ENCODE data around the gene RPP38.

RPP38 gene

GRCh38 chr10:15113766-15114165, 16.6 kb downstream of the RPP38 start:
- no peak for DNase-seq

DNA sequence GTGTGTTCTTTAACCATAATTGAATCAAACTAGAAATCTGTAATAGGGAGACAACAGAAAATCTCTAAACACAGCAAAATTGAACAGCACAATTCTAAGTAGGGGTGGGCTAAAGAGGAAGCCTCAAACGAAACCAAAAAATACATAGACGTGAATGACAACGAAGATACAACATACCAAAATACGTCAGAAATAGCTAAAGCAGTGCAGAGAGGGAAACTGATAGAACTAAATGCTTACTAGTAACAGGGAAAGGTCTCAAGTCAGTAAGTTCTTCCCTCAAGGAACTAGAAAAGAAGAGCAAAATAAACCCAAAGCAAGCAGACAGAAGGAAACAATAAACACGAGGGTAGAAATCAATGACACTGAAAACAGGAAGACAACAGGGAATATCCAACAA, 19.1 kb downstream of the RPP38 start:
- no peak for DNase-seq

DNA sequence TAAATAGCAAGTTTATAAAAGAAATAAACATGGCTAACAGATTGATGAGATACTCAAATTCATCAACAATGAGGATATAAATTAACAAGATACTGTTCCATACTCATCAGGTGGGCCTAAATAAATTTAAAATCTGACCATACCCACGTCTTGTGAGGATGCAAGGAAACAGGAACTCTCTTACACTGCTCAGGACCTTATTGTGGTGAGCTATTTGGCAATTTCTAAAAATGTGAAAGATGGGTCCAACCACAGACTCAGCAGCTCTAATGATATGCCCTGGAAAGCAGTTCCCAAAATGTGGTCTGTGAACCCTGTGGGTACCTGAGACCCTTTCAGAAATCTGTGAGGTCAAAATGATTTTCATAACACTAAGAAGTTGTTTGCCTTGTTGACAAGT, 21.5 kb downstream of the RPP38 start:
- DNase-seq = no peak

DNA sequence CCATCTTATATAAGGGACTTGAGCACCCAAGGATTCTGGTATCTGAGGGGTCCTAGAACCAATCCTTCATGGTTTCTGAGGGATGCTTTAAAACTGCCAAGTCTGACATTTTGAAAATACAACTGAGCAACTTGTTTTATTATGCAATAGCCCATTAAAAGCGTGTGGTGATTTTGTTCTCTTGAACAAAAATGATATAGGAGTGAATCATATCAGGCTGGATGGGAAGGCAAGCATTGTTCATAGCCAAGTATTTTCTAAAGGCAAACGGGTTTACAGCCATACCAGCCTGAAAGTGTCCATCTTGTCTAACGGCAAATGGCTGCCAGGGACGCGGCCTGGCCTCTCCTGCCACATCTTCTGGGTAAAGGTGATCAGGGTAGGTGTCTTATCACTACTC, 23.4 kb downstream of the RPP38 start:
- no peak for DNase-seq

- DNase-seq = no peak
Measured at GRCh38 chr10:15121707-15122106, 24.6 kb downstream of the RPP38 start.

GRCh38 chr10:15122477-15123030, 25.4 kb downstream of the RPP38 start:
- no peak for DNase-seq

GRCh38 chr10:15123749-15124184, 26.6 kb downstream of the RPP38 start:
- DNase-seq = no peak

GRCh38 chr10:15124190-15124589, 27.0 kb downstream of the RPP38 start:
- no peak for DNase-seq

DNA sequence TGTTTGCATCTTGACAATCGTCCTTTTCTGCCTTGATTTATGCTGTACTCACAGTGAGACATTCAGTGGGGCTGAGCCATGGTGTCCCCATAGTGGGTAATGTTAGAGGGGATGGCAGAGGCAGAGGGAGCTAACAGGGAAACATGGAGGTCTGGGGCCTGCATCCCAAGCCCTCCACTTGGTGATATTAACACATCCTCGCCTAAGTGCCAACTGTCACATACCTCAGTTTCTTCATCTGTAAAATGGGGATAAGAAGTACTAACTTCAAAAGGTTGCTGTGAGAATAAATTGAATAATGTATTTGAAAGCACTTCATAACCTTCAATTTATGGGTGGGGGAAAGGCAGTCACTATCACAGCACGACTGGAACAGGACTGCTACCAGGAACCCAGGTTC, 27.8 kb downstream of the RPP38 start:
- DNase-seq = no peak

DNA sequence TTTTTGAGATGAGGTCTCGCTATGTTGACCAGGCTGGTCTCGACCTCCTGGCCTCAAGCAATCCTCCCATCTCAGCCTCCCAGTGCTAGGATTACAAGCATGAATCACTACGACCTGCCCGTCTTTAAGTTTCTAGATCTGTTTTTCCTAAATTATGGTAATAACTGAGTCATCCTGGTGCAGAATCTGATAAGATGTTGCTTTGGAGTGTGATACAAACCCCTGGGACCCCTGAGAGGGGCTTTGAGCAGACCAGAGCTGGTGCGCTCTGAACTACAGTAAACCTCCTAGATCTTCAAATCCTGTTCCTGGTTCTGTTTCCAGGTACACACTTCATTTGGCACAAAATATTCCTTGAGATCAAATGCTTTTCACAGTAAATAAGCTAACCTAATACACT, 34.2 kb downstream of the RPP38 start:
- no peak for DNase-seq

DNA sequence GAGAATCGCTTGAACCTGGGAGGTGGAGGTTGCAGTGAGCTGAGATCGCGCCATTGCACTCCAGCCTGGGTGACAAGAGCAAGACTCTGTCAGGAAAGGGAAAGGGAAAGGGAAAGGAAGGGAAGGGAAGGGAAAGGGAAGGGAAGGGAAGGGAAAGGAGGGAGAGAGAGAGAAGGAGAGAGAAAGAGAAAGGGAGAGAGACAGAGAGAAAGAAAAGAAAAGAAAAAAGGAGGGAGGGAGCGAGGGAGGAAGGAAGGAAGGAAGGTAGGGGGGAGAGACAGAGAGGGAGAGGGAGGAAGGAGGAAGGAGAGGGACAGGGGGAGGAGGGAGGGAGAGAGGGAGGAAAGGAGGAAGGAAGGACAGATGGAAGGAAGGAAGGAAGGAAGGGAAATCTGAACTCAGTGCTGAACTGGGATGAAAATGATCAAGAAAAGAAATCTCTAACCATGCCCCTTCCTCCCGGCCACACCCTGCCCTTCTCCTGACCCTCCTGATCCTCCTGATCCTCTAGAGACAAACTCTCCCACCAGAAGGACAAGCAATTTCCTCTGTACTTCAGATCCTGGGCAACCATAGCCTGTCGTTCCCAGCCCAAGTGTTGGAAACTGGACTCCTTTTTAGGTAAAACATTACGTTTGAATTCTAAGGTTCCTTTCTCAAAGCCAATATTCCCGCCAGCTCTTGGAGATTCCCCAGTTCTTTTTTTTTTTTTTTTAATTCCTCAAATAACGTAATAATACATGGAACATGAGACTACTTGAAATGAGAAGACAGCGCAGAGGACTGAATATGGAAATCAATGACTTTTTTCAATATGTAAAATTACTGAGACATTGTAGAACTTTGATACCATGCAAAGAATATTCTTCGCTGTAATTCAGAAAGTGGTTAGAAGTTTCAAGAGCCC, 39.2 kb downstream of the RPP38 start:
- no peak for DNase-seq

DNA sequence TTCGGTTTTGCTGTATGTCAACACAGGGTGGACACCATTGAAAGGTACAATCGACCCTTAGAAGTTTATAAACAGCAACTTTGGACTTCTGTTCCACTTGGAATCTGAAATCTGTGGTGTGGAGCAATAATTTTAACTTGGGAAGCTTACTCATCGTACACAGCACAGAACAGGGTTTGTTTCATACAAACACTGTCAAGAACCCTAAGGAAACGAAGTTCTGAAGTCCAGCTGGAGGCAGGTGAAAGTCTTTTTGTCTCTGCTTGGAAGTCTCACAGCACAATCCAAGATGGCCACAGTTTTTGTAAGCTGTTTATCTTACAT, 39.8 kb downstream of the RPP38 start:
- DNase-seq = no peak

DNA sequence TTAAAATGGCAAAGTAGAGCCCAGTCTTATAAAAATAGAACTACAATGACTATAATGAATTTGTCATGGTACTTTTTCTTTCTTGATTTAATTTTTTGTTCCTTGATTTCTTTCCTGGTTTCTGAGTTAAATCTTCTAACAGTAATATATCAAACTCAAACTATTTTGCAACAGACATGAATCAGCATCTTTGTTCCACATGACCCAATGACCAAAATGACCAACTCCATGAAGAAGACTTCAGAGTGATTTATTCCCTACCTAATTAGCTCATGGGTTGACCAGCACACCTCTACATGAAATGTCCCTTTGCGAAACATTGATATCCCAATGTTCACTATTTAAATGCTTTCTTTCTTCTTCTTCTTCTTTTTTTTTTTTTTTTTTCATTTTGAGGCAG, 40.5 kb downstream of the RPP38 start:
- no peak for DNase-seq

GRCh38 chr10:15140698-15141097, 43.5 kb downstream of the RPP38 start:
- DNase-seq = no peak

GRCh38 chr10:15141136-15142054, 44.2 kb downstream of the RPP38 start:
- no peak for DNase-seq

- DNase-seq = no peak
Measured at GRCh38 chr10:15144788-15145187, 47.6 kb downstream of the RPP38 start.

- DNase-seq = no peak
Measured at GRCh38 chr10:15146366-15146765, 49.2 kb downstream of the RPP38 start.

DNA sequence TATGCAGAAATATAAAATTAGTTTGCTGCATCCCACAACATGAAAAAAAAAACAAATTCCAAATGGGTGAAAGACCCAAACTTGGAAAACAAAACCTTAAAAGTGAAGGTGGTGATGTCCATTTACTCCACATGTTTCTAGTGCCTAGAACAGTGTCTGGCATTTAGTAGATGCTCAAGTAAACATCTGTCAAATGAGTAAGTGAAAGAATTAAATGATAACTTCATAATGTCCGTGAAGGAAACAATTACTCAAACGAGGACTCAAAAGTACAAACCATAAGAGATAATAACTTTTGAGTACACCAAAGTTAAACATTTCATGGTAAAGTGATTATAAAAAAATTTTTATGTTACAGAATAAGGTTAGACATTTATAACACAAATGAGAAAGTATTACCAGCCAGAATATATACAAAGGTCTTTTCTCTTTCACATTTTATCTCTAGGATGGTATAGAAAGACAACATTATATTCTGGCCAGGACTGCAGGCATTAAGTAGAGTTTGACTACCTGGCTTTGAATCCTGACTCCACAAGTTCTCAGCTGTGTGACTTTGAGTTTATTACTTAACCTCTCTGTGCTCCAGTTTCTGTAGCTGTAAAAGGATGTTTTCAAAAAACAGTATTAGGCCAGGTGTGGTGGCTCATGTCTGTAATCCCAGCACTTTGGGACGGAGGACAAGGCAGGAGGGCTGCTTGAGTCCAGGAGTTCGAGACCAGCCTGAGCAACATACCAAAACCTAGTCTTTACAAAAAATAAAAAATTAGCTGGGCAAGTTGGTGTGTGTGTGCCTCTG, 50.6 kb downstream of the RPP38 start:
- DNase-seq = no peak

DNA sequence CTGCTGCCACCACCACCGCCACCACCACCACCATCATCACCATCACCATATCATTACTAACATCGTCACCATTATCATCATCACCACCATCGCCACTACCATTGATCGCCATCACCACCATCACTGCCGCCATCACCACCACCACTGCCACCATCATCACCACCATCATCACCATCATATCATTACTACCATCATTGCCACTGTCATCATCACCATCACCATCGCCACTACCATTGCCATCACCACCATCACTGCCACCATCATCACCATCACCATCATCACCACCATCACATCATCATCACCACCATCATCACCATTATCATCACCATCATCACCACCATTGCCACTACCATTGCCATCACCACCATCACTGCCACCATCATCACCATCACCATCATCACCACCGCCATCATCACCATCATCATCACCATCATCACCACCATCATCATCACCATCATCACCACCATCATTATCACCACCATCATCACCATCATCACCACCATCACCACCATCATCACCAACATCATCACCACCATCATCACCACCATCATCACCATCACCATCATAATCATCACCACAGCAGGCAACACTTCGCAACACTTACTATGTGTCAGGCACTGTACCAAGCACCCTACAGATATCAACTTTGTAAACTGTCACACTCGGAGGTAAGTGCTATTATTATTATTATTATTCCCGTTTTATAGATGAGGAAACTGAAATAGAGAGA, 52.1 kb downstream of the RPP38 start:
- DNase-seq = no peak

- DNase-seq = peak; percentile 11 to 15
Measured at GRCh38 chr10:15150563-15150962, 53.4 kb downstream of the RPP38 start.

DNA sequence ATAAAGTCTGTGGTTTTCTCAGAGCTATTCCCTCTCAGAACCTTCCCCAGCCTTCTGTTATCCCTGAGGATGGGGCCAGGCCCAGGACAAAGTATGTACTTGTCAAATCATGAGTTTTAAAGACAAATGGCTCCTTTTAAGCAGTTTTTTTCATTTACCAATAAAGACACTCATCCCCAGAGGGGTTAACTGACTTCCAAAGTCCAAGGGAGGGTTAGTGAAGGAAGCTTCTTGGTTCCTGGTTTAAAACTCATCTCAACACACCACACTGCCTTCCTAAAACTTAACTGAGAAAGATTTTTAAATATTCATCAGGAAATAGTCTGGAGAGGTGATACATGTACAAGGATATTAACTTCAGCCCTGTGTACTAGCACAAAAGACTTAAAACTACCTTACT, 55.4 kb downstream of the RPP38 start:
- DNase-seq = no peak
